HCT116 (cell line): ENCODE measurements around the gene RABL3. TPM values are rescaled to one million over a fixed set of nuclear protein-coding genes. Genes with fewer than 3 reads are reported as not detected.
"Not testable (repeated sequence)": the region's sequence is repeated elsewhere in the genome, so short reads cannot be mapped to it uniquely, and the experiment has no call there.

Experiments
- ATAC-seq: fragments of 200-7000 bp; cut with Tn5 transposase; 2 replicates; pipeline ENCODE4 v1.9.1; 2020; ENCODE audit warnings: mild to moderate bottlenecking, moderate library complexity
- BruUV-seq: library from RNA; stranded (reverse); fragments of 400-500 nt; replicated peaks from 2 replicates; lab custom pipeline; 2021; lab: Mats Ljungman, UMichigan
- CTCF ChIA-PET: fragments of 300-600 bp; sonication (Branson Sonifier 250); formaldehyde crosslinking; loops from one replicate; lab custom pipeline; 2021; ENCODE audit warnings: antibody characterized with exemption; lab: Charles Lee
- POLR2A ChIA-PET: fragments of 300-600, 350-600 bp; sonication (Branson Sonifier 250); formaldehyde crosslinking; loops from one replicate; lab custom pipeline; 2021; ENCODE audit warnings: antibody characterized with exemption; lab: Charles Lee
- RAD21 ChIA-PET, 2 experiments: fragments of 300-600 bp; sonication (Branson Sonifier 250); formaldehyde crosslinking; loops; one replicate each; lab custom pipeline; 2023; ENCODE audit warnings: low total read pairs in 2 of 2; ENCODE audit not compliant: uncharacterized antibody in 2 of 2, unreplicated experiment in 2 of 2, low non-redundant PET in 1 of 2; lab: Charles Lee
- DNase-seq: peaks from one replicate; pipeline ENCODE4 v3.0.0-alpha.2; 2010; ENCODE audit warnings: low read depth, low spot score
- H2AFZ ChIP-seq: fragments of 200-600 bp; shearing (Covaris generic), sonication (generic); 2 replicates; pipeline ENCODE4 v1.6.1; 2017; ENCODE audit warnings: low read depth, mixed run types, mixed read lengths, antibody characterized with exemption, low read length; ENCODE audit not compliant: poor library complexity, severe bottlenecking
- H3K27ac ChIP-seq: 2 replicates; pipeline ENCODE4 v1.5.1; 2012; ENCODE audit warnings: low read depth, low read length
- H3K27me3 ChIP-seq: fragments of 200-600 bp; sonication (generic); 2 replicates; pipeline ENCODE4 v1.6.1; 2016; ENCODE audit warnings: mixed run types, low read length, mixed read lengths; ENCODE audit not compliant: insufficient read depth
- H3K36me3 ChIP-seq, 2 experiments: fragments of 200-500 bp in 1 of 2; fragments of 200-600 bp in 1 of 2; sonication (Bioruptor generic) in 1 of 2; sonication (generic) in 1 of 2; 2 replicates each; pipeline versions ENCODE4 v1.5.1 to v1.6.1; 2014 to 2016; ENCODE audit warnings: low read length in 2 of 2, inconsistent platforms in 1 of 2, mixed read lengths in 1 of 2, mixed run types in 1 of 2; ENCODE audit not compliant: insufficient read depth in 2 of 2, control insufficient read depth in 1 of 2
- H3K4me1 ChIP-seq, 2 experiments: fragments of 200-600 bp in 1 of 2; sonication (generic) in 1 of 2; 2 replicates each; pipeline versions ENCODE4 v1.5.1 to v1.6.1; 2012 to 2017; ENCODE audit warnings: low read length in 2 of 2, inconsistent platforms in 1 of 2, mild to moderate bottlenecking in 1 of 2, mixed read lengths in 1 of 2, mixed run types in 1 of 2, moderate library complexity in 1 of 2; ENCODE audit not compliant: insufficient read depth in 2 of 2, control insufficient read depth in 1 of 2
- H3K4me2 ChIP-seq: fragments of 200-600 bp; sonication (generic); 2 replicates; pipeline ENCODE4 v1.6.1; 2017; ENCODE audit warnings: mixed run types, low read length, mixed read lengths
- H3K4me3 ChIP-seq, 2 experiments: fragments of 200-600 bp in 1 of 2; sonication (generic) in 1 of 2; replicated peaks in 1 of 2; 2 replicates each; pipeline ENCODE4 v1.5.1; 2011 to 2016; ENCODE audit warnings: low read length in 2 of 2, control low read depth in 1 of 2, low read depth in 1 of 2, mild to moderate bottlenecking in 1 of 2, mixed read lengths in 1 of 2, mixed run types in 1 of 2
- H3K79me2 ChIP-seq: fragments of 200-600 bp; sonication (generic); 2 replicates; pipeline ENCODE4 v1.6.1; 2017; ENCODE audit warnings: mild to moderate bottlenecking, mixed run types, low read length, moderate library complexity, mixed read lengths; ENCODE audit not compliant: insufficient read depth
- H3K9ac ChIP-seq: fragments of 200-600 bp; sonication (generic); 2 replicates; pipeline ENCODE4 v1.6.1; 2016; ENCODE audit warnings: low read length, mixed read lengths
- H3K9me2 ChIP-seq: fragments of 200-600 bp; sonication (generic), shearing (Covaris generic); 2 replicates; pipeline ENCODE4 v1.6.1; 2017; ENCODE audit warnings: mixed run types, mild to moderate bottlenecking, moderate library complexity; ENCODE audit not compliant: insufficient read depth
- H3K9me3 ChIP-seq, 2 experiments: fragments of 200-500 bp in 1 of 2; fragments of 200-600 bp in 1 of 2; sonication (Bioruptor generic) in 1 of 2; sonication (generic) in 1 of 2; 2 replicates each; pipeline ENCODE4 v1.6.1; 2014 to 2017; ENCODE audit warnings: low read length in 2 of 2, mixed read lengths in 2 of 2, inconsistent platforms in 1 of 2, low read depth in 1 of 2, mild to moderate bottlenecking in 1 of 2, mixed run types in 1 of 2, moderate library complexity in 1 of 2; ENCODE audit not compliant: control insufficient read depth in 1 of 2, insufficient read depth in 1 of 2
- H4K20me1 ChIP-seq: fragments of 200-600 bp; sonication (generic), shearing (Covaris generic); 2 replicates; pipeline ENCODE4 v1.6.1; 2017; ENCODE audit warnings: mixed run types, mild to moderate bottlenecking, moderate library complexity; ENCODE audit not compliant: insufficient read depth
- CBX3 ChIP-seq: IDR thresholded peaks from 2 replicates; pipeline ENCODE4 v1.6.1; 2012; ENCODE audit warnings: low read depth
- CTCF ChIP-seq, 3 experiments: fragments of 200-600 bp in 1 of 3; sonication (generic) in 1 of 3; IDR thresholded peaks in 2 of 3; conservative IDR thresholded peaks in 1 of 3; 2 replicates each; pipeline ENCODE4 v1.5.1; 2012 to 2017; ENCODE audit warnings: low read depth in 2 of 3, low read length in 2 of 3, antibody characterized with exemption in 1 of 3, borderline replicate concordance in 1 of 3, control low read depth in 1 of 3, mild to moderate bottlenecking in 1 of 3, mixed read lengths in 1 of 3, mixed run types in 1 of 3, moderate library complexity in 1 of 3; ENCODE audit not compliant: insufficient read depth in 1 of 3
- EGR1 ChIP-seq: IDR thresholded peaks from 2 replicates; pipeline ENCODE4 v1.6.1; 2012; ENCODE audit warnings: low read depth
- ELF1 ChIP-seq: IDR thresholded peaks from 2 replicates; pipeline ENCODE4 v1.6.1; 2012; ENCODE audit warnings: low read depth, borderline replicate concordance
- intact Hi-C: fragments of 100-400 bp; cut with micrococcal nuclease; formaldehyde crosslinking; loops from 2 replicates; pipeline ENCODE4 v1.10.0; 2022
- total RNA-seq: library from RNA; stranded (reverse); gene quantifications from one replicate; pipeline ENCODE4 v1.2.1, GENCODE V29; 2021; ENCODE audit not compliant: unreplicated experiment

RABL3 gene
- total RNA-seq, 1 experiment from 2014 or later: 23.8 TPM

GRCh38 chr3:120719167-120719834 is 23.0 kb downstream of the RABL3 start:
- H3K9me3 ChIP-seq, CTCF ChIA-PET, H3K27ac ChIP-seq, H3K4me2 ChIP-seq, intact Hi-C loops, H2AFZ ChIP-seq, DNase-seq, ATAC-seq, H3K79me2 ChIP-seq, H3K9ac ChIP-seq, POLR2A ChIA-PET, RAD21 ChIA-PET, H3K36me3 ChIP-seq, BruUV-seq, H3K27me3 ChIP-seq, H3K4me1 ChIP-seq, H3K9me2 ChIP-seq, H4K20me1 ChIP-seq, H3K4me3 ChIP-seq: not testable (repeated sequence)

GRCh38 chr3:120713262-120713661 is 29.1 kb downstream of the RABL3 start:
- RAD21 ChIA-PET: no interaction called here
- Histone ChIP-seq H2AFZ (no peak overlapping the region), H3K4me2 (no peak overlapping the region), H3K4me3 (no peak overlapping the region), H3K27me3 (no peaks in the 10 kb centered on the region), H4K20me1 (no peaks in the 10 kb centered on the region), H3K4me1 (no peaks in the 10 kb centered on the region), H3K9me3 (no peaks in the 10 kb centered on the region), H3K27ac (no peak overlapping the region), H3K36me3 (no peaks in the 10 kb centered on the region), H3K79me2 (peaks cover 5% of the 10 kb centered on the region), H3K9ac (no peak overlapping the region), H3K9me2 (no peaks in the 10 kb centered on the region)
- no peak for DNase-seq
- intact Hi-C loops: no loop called here
- CTCF ChIA-PET: no interaction called here
- TF ChIP-seq ELF1 (no peak), CBX3 (no peak), EGR1 (no peak), CTCF (IDR thresholded peaks at IDR 0.05 in 2 of 3, conservative IDR thresholded peaks at IDR 0.05 in 1 of 3; ENCODE audit: borderline replicate concordance in 1 of 3, insufficient read depth in 1 of 3, low read depth in 2 of 3, low read length in 2 of 3) (no peak)
- BruUV-seq: no TSS peak
- POLR2A ChIA-PET: no interaction called here
- no peak for ATAC-seq
